Stimulated activated CD8-positive, alpha-beta memory T cell treated with anti-CD3 and anti-CD28 coated beads, Interleukin-7, amount 100 ng/mL, for 1 hour (primary cell): ENCODE results near the gene CCDC102B.

Source experiments
- DNase-seq, 2 donors: peaks; one replicate each; pipeline ENCODE4 v3.0.0-alpha.2; 2020; ENCODE audit warnings: low read depth in 2 of 2

CCDC102B gene

DNA sequence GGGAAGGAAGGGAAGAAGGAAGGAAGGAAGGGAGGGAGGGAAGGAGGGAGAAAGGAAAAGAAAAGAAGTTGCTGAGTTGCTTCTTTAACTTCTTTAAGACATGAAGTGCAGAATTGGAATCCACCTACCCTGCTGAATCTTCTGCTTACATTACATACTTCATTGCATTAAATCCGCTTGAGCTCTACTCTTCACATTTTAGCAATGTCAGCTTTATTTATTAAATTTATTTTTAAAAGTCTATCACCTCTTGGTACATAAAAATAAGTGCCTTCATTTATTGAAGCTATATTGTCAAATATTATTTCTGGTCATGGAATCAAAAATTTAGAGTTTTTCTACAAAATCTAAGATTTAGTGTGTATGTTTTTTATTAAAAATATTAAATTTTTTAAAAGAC is 284.6 kb downstream of the CCDC102B start:
- no peak for DNase-seq

DNA sequence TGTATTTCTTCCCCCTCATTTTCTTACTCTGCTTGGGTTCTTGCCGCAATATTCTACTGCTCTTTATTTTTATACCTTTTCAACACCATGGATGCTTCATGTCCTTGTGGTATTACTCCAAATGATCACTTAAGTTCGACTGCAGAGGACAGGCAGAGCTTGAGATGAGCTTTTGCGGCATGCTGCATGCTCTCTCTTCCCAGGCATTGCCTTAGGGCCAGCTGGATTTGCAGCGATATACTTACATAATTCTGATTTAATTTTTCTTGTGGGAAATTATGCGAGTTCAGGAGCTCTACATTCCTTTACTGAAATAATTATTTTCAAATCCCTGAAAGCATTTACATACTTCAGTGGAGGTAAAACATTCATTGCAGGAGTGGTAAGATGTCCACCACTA is 288.1 kb downstream of the CCDC102B start:
- no peak for DNase-seq

DNA sequence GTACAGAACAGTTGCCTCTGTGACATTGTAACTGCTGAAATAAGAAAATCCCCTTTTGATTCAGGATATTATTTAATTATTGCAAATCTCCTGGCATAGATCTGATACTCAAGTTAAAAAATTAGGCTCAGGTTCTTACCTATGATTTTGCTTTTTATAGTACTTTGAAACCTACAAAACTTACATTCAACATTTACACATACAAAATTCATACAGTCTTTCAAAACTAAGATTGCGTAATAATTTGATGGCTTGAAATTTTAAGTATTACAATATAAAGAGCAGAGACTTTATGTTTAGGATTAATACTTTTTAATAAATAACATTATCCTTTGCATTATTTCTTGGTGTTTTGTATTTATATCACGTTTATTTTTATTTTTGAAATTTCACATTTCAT is 291.1 kb downstream of the CCDC102B start:
- no peak for DNase-seq

DNA sequence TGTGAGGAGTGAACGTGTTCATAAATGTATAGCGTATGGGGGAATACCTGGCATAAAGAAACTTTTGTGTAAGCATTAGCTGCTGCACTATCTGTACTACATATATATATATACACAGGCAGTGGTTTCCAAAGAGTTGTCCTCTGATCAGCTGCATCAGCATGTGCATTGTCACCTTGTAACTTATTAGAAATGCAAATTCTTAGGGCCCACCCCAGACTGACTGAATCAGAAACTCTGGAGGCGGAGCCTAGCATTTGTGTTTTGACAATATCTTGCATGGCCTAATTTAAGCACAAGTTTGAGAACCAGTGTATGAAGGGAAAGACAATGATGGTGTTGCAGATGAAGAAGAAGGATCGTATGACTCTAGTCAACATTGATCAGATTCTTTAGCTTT is 299.5 kb downstream of the CCDC102B start:
- DNase-seq = no peak

DNA sequence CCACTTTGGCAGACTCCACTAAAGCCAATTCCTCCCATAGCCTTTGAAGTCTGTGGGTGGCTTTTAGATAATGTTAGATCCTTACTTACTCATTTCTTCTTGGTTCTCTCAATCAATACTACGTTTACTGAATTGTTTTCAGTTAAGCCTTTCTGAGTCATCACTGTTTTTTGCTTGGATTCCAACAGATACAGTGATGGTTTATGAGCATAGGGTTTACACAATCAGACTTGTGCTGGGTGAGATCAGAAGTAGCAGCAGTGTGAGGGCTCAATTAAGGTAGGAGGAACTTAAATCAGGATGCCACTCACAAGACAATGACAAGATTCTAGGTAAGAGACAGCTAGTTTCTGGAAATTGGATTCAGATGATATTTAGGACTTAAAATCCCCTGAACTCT is 305.1 kb downstream of the CCDC102B start:
- no peak for DNase-seq
